IPS-18c (cell line): Measurements from ENCODE around the gene PLCB1.

Experiments used
- H3K4me3 ChIP-seq: 2 replicates; pipeline ENCODE4 v1.7.0; 2013; ENCODE audit warnings: low read depth, mild to moderate bottlenecking, low read length, moderate library complexity; ENCODE audit not compliant: insufficient read depth
- H3K9me3 ChIP-seq: one replicate; pipeline ENCODE4 v1.6.1; 2013; ENCODE audit warnings: mild to moderate bottlenecking, low read length, moderate library complexity; ENCODE audit not compliant: control insufficient read depth, insufficient read depth

The PLCB1 gene

GRCh38 chr20:8879669-8880068, 747.6 kb downstream of the PLCB1 start:
- H3K4me3 ChIP-seq, result no peak overlapping the region

GRCh38 chr20:8880085-8880853, 748.2 kb downstream of the PLCB1 start:
- no peaks in the 10 kb centered on the region for H3K9me3 ChIP-seq
- no peak overlapping the region for H3K4me3 ChIP-seq

More at GRCh38 chr20:8879669-8880068, 747.6 kb downstream of the PLCB1 start:
- no peaks in the 10 kb centered on the region for H3K9me3 ChIP-seq

GRCh38 chr20:8891039-8891438, 759.0 kb downstream of the PLCB1 start:
- H3K4me3 ChIP-seq, result no peak overlapping the region
- H3K9me3 ChIP-seq, result no peaks in the 10 kb centered on the region

- Histone ChIP-seq H3K4me3 (no peak overlapping the region), H3K9me3 (no peaks in the 10 kb centered on the region)
Measured at GRCh38 chr20:8895472-8895871, 763.4 kb downstream of the PLCB1 start.

GRCh38 chr20:8898823-8899222, 766.8 kb downstream of the PLCB1 start:
- no peaks in the 10 kb centered on the region for H3K9me3 ChIP-seq

GRCh38 chr20:8901237-8902025, 769.4 kb downstream of the PLCB1 start:
- no peak overlapping the region for H3K4me3 ChIP-seq
- no peaks in the 10 kb centered on the region for H3K9me3 ChIP-seq

More at GRCh38 chr20:8898823-8899222, 766.8 kb downstream of the PLCB1 start:
- no peak overlapping the region for H3K4me3 ChIP-seq

- Histone ChIP-seq H3K4me3 (no peak overlapping the region), H3K9me3 (no peaks in the 10 kb centered on the region)
Measured at GRCh38 chr20:8903655-8904605, 771.9 kb downstream of the PLCB1 start.

- H3K4me3 ChIP-seq, result no peak overlapping the region
Measured at GRCh38 chr20:8909596-8909995, 777.5 kb downstream of the PLCB1 start.

GRCh38 chr20:8912096-8912495, 780.0 kb downstream of the PLCB1 start:
- Histone ChIP-seq H3K4me3 (no peak overlapping the region), H3K9me3 (no peaks in the 10 kb centered on the region)

More at GRCh38 chr20:8909596-8909995, 777.5 kb downstream of the PLCB1 start:
- no peaks in the 10 kb centered on the region for H3K9me3 ChIP-seq

GRCh38 chr20:8912731-8913130, 780.7 kb downstream of the PLCB1 start:
- no peaks in the 10 kb centered on the region for H3K9me3 ChIP-seq
- H3K4me3 ChIP-seq, result no peak overlapping the region

GRCh38 chr20:8913456-8913855, 781.4 kb downstream of the PLCB1 start:
- no peaks in the 10 kb centered on the region for H3K9me3 ChIP-seq

GRCh38 chr20:8914421-8914820, 782.4 kb downstream of the PLCB1 start:
- Histone ChIP-seq H3K4me3 (no peak overlapping the region), H3K9me3 (no peaks in the 10 kb centered on the region)

More at GRCh38 chr20:8913456-8913855, 781.4 kb downstream of the PLCB1 start:
- H3K4me3 ChIP-seq, result no peak overlapping the region

GRCh38 chr20:8917084-8917483, 785.0 kb downstream of the PLCB1 start:
- H3K9me3 ChIP-seq, result no peaks in the 10 kb centered on the region
- no peak overlapping the region for H3K4me3 ChIP-seq

- Histone ChIP-seq H3K4me3 (no peak overlapping the region), H3K9me3 (no peaks in the 10 kb centered on the region)
Measured at GRCh38 chr20:8918145-8918544, 786.1 kb downstream of the PLCB1 start.

- H3K4me3 ChIP-seq, result no peak overlapping the region
- no peaks in the 10 kb centered on the region for H3K9me3 ChIP-seq
Measured at GRCh38 chr20:8924539-8924938, 792.5 kb downstream of the PLCB1 start.

- H3K9me3 ChIP-seq, result no peaks in the 10 kb centered on the region
- H3K4me3 ChIP-seq, result no peak overlapping the region
Measured at GRCh38 chr20:8930726-8931125, 798.7 kb downstream of the PLCB1 start.
